ENCODE data around the gene MARF1.
"Not testable (repeated sequence)": the region's sequence is repeated elsewhere in the genome, so short reads cannot be mapped to it uniquely, and the experiment has no call there.

Gene MARF1

DNA sequence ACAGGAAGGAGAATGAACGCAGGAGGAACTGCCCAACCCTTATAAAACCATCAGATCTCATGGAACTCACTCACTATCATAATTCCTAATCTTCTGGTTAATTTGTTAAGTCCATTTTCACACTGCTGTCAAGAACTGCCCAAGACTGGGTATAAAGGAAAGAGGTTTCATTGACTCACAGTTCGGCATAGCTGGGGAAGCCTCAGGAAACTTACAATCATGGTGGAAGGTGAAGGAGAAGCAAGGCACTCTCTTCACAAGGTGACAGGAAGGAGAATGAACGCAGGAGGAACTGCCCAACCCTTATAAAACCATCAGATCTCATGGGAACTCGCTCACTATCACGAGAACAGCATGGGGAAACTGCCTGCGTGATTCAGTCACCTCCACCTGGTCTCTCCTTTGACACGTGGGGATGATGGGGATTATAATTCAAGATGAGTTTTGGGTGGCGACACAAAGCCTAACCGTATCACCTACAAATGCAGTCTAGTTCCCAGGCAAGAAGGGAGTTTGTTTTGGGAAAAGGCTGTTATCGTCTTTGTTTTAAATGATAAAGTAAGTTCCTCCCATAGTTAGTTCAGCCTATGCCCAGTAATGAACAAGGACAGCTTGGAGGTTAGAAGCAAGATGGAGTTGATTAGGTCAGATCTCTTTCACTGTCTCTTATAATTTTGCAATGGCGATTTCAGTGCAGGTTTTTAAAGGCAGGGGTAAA, 68.9 kb downstream of the MARF1 start:
- H4K91ac ChIP-seq (ENCODE audit: low read depth, low read length, poor library complexity); DNase-seq (ENCODE audit: low spot score); H2BK12ac ChIP-seq (ENCODE audit: low read length); H2BK15ac ChIP-seq (ENCODE audit: low read length); H2BK5ac ChIP-seq (ENCODE audit: low read length); H3K4ac ChIP-seq (ENCODE audit: low read length); H3K27ac ChIP-seq (replicated peaks; ENCODE audit: low read length); H3K27me3 ChIP-seq (ENCODE audit: control insufficient read depth in 3 of 3, insufficient read depth in 3 of 3, low read depth in 1 of 3, low read length in 3 of 3); H3K4me3 ChIP-seq (ENCODE audit: low read length in 2 of 2); H3K4me2 ChIP-seq (ENCODE audit: insufficient read depth, low read length, poor library complexity, severe bottlenecking); H4K8ac ChIP-seq (ENCODE audit: low read depth, low read length); H3K23ac ChIP-seq (ENCODE audit: low read depth, low read length, poor library complexity); H3K14ac ChIP-seq (ENCODE audit: low read length); H3K36me3 ChIP-seq (replicated peaks in 1 of 2; ENCODE audit: control insufficient read depth in 2 of 2, insufficient read depth in 2 of 2, low read length in 2 of 2); H3K9me3 ChIP-seq (replicated peaks in 1 of 2; ENCODE audit: control insufficient read depth in 2 of 2, insufficient read depth in 1 of 2, low read depth in 1 of 2, low read length in 2 of 2); H2AK5ac ChIP-seq (ENCODE audit: low read depth, low read length); H3K9ac ChIP-seq (ENCODE audit: low read depth, low read length, poor library complexity); H3K18ac ChIP-seq (ENCODE audit: low read length); H2AFZ ChIP-seq (ENCODE audit: low read length); H3K79me1 ChIP-seq (ENCODE audit: low read depth, low read length); H3K4me1 ChIP-seq (ENCODE audit: control insufficient read depth in 2 of 2, insufficient read depth in 1 of 2, low read depth in 1 of 2, low read length in 2 of 2); H2BK120ac ChIP-seq (ENCODE audit: low read depth, low read length): not testable (repeated sequence)
- WGBS, 2 donors (ENCODE audit: extremely low coverage in 2 of 2, insufficient read length in 2 of 2, insufficient replicate concordance in 1 of 2) = no CpG with 5 or more reads among the region's 11 CpGs

DNA sequence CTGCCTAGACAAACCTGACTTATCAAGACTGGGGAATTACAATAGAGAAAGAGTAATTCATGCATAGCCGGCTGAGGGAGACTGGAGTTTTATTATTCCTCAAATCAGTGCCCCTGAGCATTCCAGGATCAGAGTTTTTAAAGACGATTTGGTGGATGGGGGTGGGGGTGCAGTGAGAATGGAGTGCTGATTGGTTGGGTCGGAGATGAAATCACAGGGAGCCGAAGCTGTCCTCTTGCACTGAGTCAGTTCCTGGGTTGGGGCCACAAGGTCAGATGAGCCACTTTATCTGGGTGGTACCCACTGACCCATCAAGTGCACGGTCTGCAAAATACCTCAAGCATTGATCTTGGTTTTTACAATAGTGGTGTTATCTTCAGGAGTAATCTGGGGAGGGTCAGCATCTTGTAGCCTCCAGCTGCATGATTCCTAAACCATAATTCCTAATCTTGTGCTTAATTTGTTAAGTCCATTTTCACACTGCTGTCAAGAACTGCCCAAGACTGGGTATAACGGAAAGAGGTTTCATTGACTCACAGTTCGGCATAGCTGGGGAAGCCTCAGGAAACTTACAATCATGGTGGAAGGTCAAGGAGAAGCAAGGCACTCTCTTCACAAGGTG, 69.6 kb downstream of the MARF1 start:
- no peak overlapping the region for H2BK5ac ChIP-seq (ENCODE audit: low read length)
- no peak overlapping the region for H2AK5ac ChIP-seq (ENCODE audit: low read depth, low read length)
- no peak overlapping the region for H3K4me3 ChIP-seq (ENCODE audit: low read length in 2 of 2)
- H2BK12ac ChIP-seq (ENCODE audit: low read length) = no peak overlapping the region
- H4K91ac ChIP-seq (ENCODE audit: low read depth, low read length, poor library complexity) = no peak overlapping the region
- H3K4me2 ChIP-seq (ENCODE audit: insufficient read depth, low read length, poor library complexity, severe bottlenecking) = no peak overlapping the region
- no peak for DNase-seq (ENCODE audit: low spot score)
- no CpG with 5 or more reads among the region's 7 CpGs for WGBS, 2 donors (ENCODE audit: extremely low coverage in 2 of 2, insufficient read length in 2 of 2, insufficient replicate concordance in 1 of 2)
- H3K27me3 ChIP-seq (ENCODE audit: control insufficient read depth in 3 of 3, insufficient read depth in 3 of 3, low read depth in 1 of 3, low read length in 3 of 3) = no peaks in the 10 kb centered on the region
- H3K23ac ChIP-seq (ENCODE audit: low read depth, low read length, poor library complexity) = no peak overlapping the region
- no peak overlapping the region for H2BK15ac ChIP-seq (ENCODE audit: low read length)
- no peak overlapping the region for H2AFZ ChIP-seq (ENCODE audit: low read length)
- H3K18ac ChIP-seq (ENCODE audit: low read length) = no peak overlapping the region
- H3K9ac ChIP-seq (ENCODE audit: low read depth, low read length, poor library complexity) = no peak overlapping the region
- no peak overlapping the region for H2BK120ac ChIP-seq (ENCODE audit: low read depth, low read length)
- no peaks in the 10 kb centered on the region for H3K79me1 ChIP-seq (ENCODE audit: low read depth, low read length)
- H3K14ac ChIP-seq (ENCODE audit: low read length) = no peak overlapping the region
- H3K36me3 ChIP-seq (replicated peaks in 1 of 2; ENCODE audit: control insufficient read depth in 2 of 2, insufficient read depth in 2 of 2, low read length in 2 of 2) = peaks cover 0 to 4% of the 10 kb centered on the region in 2 donors
- no peaks in the 10 kb centered on the region for H3K4me1 ChIP-seq (ENCODE audit: control insufficient read depth in 2 of 2, insufficient read depth in 1 of 2, low read depth in 1 of 2, low read length in 2 of 2)
- no peak overlapping the region for H4K8ac ChIP-seq (ENCODE audit: low read depth, low read length)
- no peak overlapping the region for H3K4ac ChIP-seq (ENCODE audit: low read length)
- H3K27ac ChIP-seq (replicated peaks; ENCODE audit: low read length) = no peak overlapping the region
- H3K9me3 ChIP-seq (replicated peaks in 1 of 2; ENCODE audit: control insufficient read depth in 2 of 2, insufficient read depth in 1 of 2, low read depth in 1 of 2, low read length in 2 of 2) = no peaks in the 10 kb centered on the region

DNA sequence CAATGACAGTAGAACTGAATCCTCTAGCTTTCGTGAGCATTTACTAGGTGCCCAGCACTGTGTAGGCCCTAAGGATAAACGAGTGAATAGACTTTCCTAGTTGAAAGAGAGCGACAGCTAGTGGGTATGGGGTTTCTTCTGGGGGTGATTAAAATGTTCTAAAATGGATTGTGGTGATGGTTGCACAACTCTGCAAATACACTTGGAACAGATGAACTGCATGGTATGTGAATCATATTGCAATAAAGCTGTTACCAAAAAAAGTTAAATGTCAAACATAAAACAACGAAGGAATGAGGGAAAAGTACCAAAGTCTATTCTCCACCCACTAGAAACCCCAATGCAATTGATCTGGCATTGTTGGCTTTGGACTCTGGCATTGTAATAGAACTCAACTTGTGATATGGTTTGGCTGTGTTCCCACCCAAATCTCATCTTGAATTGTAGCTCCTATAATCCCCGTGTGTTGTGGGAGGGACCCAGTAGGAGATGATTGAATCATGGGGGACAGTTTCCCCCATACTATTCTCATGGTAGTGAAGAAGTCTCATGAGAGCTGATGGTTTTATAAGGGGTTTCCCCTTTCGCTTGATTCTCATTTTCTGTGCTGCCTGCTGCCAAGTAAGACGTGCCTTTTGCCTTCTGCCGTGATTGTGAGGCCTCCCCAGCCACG, 70.5 kb downstream of the MARF1 start:
- Histone ChIP-seq H3K79me1 (ENCODE audit: low read depth, low read length) (no peaks in the 10 kb centered on the region), H3K23ac (ENCODE audit: low read depth, low read length, poor library complexity) (no peak overlapping the region), H2AK5ac (ENCODE audit: low read depth, low read length) (no peak overlapping the region), H2BK15ac (ENCODE audit: low read length) (no peak overlapping the region), H3K27ac (replicated peaks; ENCODE audit: low read length) (no peak overlapping the region), H3K4me2 (ENCODE audit: insufficient read depth, low read length, poor library complexity, severe bottlenecking) (no peak overlapping the region), H3K14ac (ENCODE audit: low read length) (no peak overlapping the region), H3K27me3 (ENCODE audit: control insufficient read depth in 3 of 3, insufficient read depth in 3 of 3, low read depth in 1 of 3, low read length in 3 of 3) (no peaks in the 10 kb centered on the region), H2AFZ (ENCODE audit: low read length) (no peak overlapping the region), H2BK12ac (ENCODE audit: low read length) (no peak overlapping the region), H2BK5ac (ENCODE audit: low read length) (no peak overlapping the region), H3K4ac (ENCODE audit: low read length) (no peak overlapping the region), H3K4me1 (ENCODE audit: control insufficient read depth in 2 of 2, insufficient read depth in 1 of 2, low read depth in 1 of 2, low read length in 2 of 2) (no peaks in the 10 kb centered on the region), H3K9ac (ENCODE audit: low read depth, low read length, poor library complexity) (no peak overlapping the region), H2BK120ac (ENCODE audit: low read depth, low read length) (no peak overlapping the region), H3K4me3 (ENCODE audit: low read length in 2 of 2) (no peak overlapping the region), H3K9me3 (replicated peaks in 1 of 2; ENCODE audit: control insufficient read depth in 2 of 2, insufficient read depth in 1 of 2, low read depth in 1 of 2, low read length in 2 of 2) (no peaks in the 10 kb centered on the region), H4K8ac (ENCODE audit: low read depth, low read length) (no peak overlapping the region), H3K18ac (ENCODE audit: low read length) (no peak overlapping the region), H3K36me3 (replicated peaks in 1 of 2; ENCODE audit: control insufficient read depth in 2 of 2, insufficient read depth in 2 of 2, low read length in 2 of 2) (peaks cover 0 to 8% of the 10 kb centered on the region in 2 donors), H4K91ac (ENCODE audit: low read depth, low read length, poor library complexity) (no peak overlapping the region)
- no peak for DNase-seq (ENCODE audit: low spot score)
- no CpG with 5 or more reads among the region's 9 CpGs for WGBS, 2 donors (ENCODE audit: extremely low coverage in 2 of 2, insufficient read length in 2 of 2, insufficient replicate concordance in 1 of 2)

- Histone ChIP-seq H4K8ac (ENCODE audit: low read depth, low read length) (no peak overlapping the region), H2BK5ac (ENCODE audit: low read length) (no peak overlapping the region), H3K79me1 (ENCODE audit: low read depth, low read length) (no peaks in the 10 kb centered on the region), H3K9ac (ENCODE audit: low read depth, low read length, poor library complexity) (no peak overlapping the region), H3K9me3 (replicated peaks in 1 of 2; ENCODE audit: control insufficient read depth in 2 of 2, insufficient read depth in 1 of 2, low read depth in 1 of 2, low read length in 2 of 2) (no peaks in the 10 kb centered on the region), H2AK5ac (ENCODE audit: low read depth, low read length) (no peak overlapping the region), H2BK12ac (ENCODE audit: low read length) (no peak overlapping the region), H3K27me3 (ENCODE audit: control insufficient read depth in 3 of 3, insufficient read depth in 3 of 3, low read depth in 1 of 3, low read length in 3 of 3) (no peaks in the 10 kb centered on the region), H3K14ac (ENCODE audit: low read length) (no peak overlapping the region), H3K4me1 (ENCODE audit: control insufficient read depth in 2 of 2, insufficient read depth in 1 of 2, low read depth in 1 of 2, low read length in 2 of 2) (no peaks in the 10 kb centered on the region), H3K36me3 (replicated peaks in 1 of 2; ENCODE audit: control insufficient read depth in 2 of 2, insufficient read depth in 2 of 2, low read length in 2 of 2) (peaks cover 0 to 8% of the 10 kb centered on the region in 2 donors), H4K91ac (ENCODE audit: low read depth, low read length, poor library complexity) (no peak overlapping the region), H3K4me2 (ENCODE audit: insufficient read depth, low read length, poor library complexity, severe bottlenecking) (no peak overlapping the region), H2BK15ac (ENCODE audit: low read length) (no peak overlapping the region), H3K4ac (ENCODE audit: low read length) (no peak overlapping the region), H3K27ac (replicated peaks; ENCODE audit: low read length) (no peak overlapping the region), H3K18ac (ENCODE audit: low read length) (no peak overlapping the region), H2BK120ac (ENCODE audit: low read depth, low read length) (no peak overlapping the region), H3K4me3 (ENCODE audit: low read length in 2 of 2) (no peak overlapping the region), H2AFZ (ENCODE audit: low read length) (no peak overlapping the region), H3K23ac (ENCODE audit: low read depth, low read length, poor library complexity) (no peak overlapping the region)
- DNase-seq (ENCODE audit: low spot score) = no peak
- WGBS, 2 donors (ENCODE audit: extremely low coverage in 2 of 2, insufficient read length in 2 of 2, insufficient replicate concordance in 1 of 2) = no CpG with 5 or more reads among the region's 6 CpGs
These were observed 71.4 kb downstream of the MARF1 start for GRCh38 chr16:15571557-15571956.
